Kidney (tissue), 14 donors: ENCODE measurements around the gene HAO2. TPM values are rescaled to one million over a fixed set of nuclear protein-coding genes. Genes with fewer than 3 reads are reported as not detected.
"Not testable (repeated sequence)": the region's sequence is repeated elsewhere in the genome, so short reads cannot be mapped to it uniquely, and the experiment has no call there.

Experiments
- DNase-seq, 5 donors: peaks; one replicate each; pipeline ENCODE4 v3.0.0-alpha.2; 2013 to 2020
- FAIRE-seq: peaks from 2 replicates; lab custom pipeline; 2012; peaks lifted over from hg19 to GRCh38; lab: Jason Lieb, UNC
- H3K27ac ChIP-seq, 2 donors: one replicate each; pipeline ENCODE4 v1.7.0; 2013; ENCODE audit warnings: low read depth in 2 of 2, low read length in 2 of 2, inconsistent platforms in 1 of 2
- H3K27me3 ChIP-seq: one replicate; pipeline ENCODE4 v1.7.1; 2013; ENCODE audit warnings: low read length, inconsistent platforms; ENCODE audit not compliant: control insufficient read depth, insufficient read depth
- H3K36me3 ChIP-seq, 3 donors: one replicate each; pipeline versions ENCODE4 v1.7.0 to v1.7.1; 2013; ENCODE audit warnings: low read length in 3 of 3, control low read depth in 1 of 3, inconsistent platforms in 1 of 3; ENCODE audit not compliant: insufficient read depth in 3 of 3, control insufficient read depth in 2 of 3
- H3K4me1 ChIP-seq, 3 donors: one replicate each; pipeline versions ENCODE4 v1.7.0 to v1.7.1; 2013; ENCODE audit warnings: low read length in 3 of 3, inconsistent platforms in 1 of 3, low read depth in 1 of 3; ENCODE audit not compliant: control insufficient read depth in 2 of 3, insufficient read depth in 2 of 3
- H3K4me3 ChIP-seq, 3 donors: one replicate each; pipeline versions ENCODE4 v1.7.0 to v1.8.1; 2013; ENCODE audit warnings: low read length in 3 of 3, control low read depth in 1 of 3, inconsistent platforms in 1 of 3
- H3K9ac ChIP-seq, 3 donors: one replicate each; pipeline versions ENCODE4 v1.7.0 to v1.7.1; 2013; ENCODE audit warnings: low read length in 3 of 3, control low read depth in 1 of 3, inconsistent platforms in 1 of 3
- H3K9me3 ChIP-seq, 3 donors: one replicate each; pipeline versions ENCODE4 v1.7.0 to v1.7.1; 2013; ENCODE audit warnings: low read length in 3 of 3, control low read depth in 1 of 3, inconsistent platforms in 1 of 3; ENCODE audit not compliant: control insufficient read depth in 2 of 3, insufficient read depth in 1 of 3
- intact Hi-C: fragments of 100-400 bp; cut with DNase I; formaldehyde crosslinking; loops from one replicate; pipeline ENCODE4 v1.11.1; 2022
- polyA plus RNA-seq: library from polyadenylated mRNA; stranded (reverse); fragments of 350-450 nt; fragmentation: Illumina TruSeq; extraction: RNeasy Lipid Tissue Mini Kit (QIAGEN cat#74804); gene quantifications from one replicate; pipeline ENCODE4 v1.2.3, GENCODE V29; 2014; ENCODE audit warnings: low read depth, low replicate concordance; ENCODE audit not compliant: insufficient read depth
- total RNA-seq: library from RNA; stranded (reverse); fragmentation: NEBNext Ultra II Directional; extraction: Animal tissue kit (Norgen Biotek cat#: 25700); gene quantifications from one replicate; pipeline ENCODE4 v1.2.1, GENCODE V29; 2021
- TF ChIP-seq, protein P1 (sequence below): IDR thresholded peaks from 3 replicates; pipeline ENCODE4 v1.5.1; 2012; ENCODE audit warnings: mild to moderate bottlenecking, moderate library complexity, borderline replicate concordance; ENCODE audit not compliant: insufficient read depth; ENCODE audit errors: extremely low read depth
- donor health status: control.
- donor health status: control.
- donor health status: control.
- donor health status: control.
- donor health status: control.
- donor health status: DM: yes; HTN: yes; CAD: no.
- donor health status: Normal renal cell carcinoma (clear cell type).

Gene HAO2
- total and polyA plus RNA-seq, 2 donors from 2014 or later: 1.9 to 183 TPM

DNA sequence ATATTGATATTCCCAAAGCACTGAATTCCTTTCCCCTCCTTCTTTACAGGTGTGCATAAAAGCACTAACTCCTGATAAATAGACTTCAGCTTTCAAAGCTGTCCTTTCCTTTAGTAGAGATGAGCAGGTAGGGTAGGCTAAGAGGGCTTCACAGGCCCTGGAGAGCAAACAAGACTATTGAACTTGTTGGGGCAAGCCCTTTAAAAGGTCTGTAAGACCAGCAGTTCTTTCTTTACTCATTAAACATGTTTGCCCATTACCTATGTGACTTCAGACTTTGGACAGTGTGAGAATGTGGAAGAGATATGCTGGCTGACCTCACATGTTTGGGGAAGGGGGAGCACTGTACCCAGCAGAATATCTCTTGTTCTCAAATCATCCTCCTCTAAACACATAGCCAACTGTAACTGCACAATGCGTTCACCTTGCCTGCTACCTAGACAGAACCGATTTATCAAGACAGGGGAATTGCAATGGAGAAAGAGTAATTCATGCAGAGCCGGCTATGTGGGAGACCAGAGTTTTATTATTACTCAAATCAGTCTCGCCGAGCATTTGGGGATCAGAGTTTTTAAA, 27.1 kb upstream of the HAO2 start:
- Histone ChIP-seq H3K4me1 (peaks cover 0 to 9% (median 0%) of the 10 kb centered on the region in 3 donors), H3K36me3 (no peaks in the 10 kb centered on the region), H3K27ac (peak overlapping the region; percentile 52 to 59), H3K9ac (no peak overlapping the region), H3K27me3 (no peaks in the 10 kb centered on the region), H3K4me3 (no peak overlapping the region), H3K9me3 (no peaks in the 10 kb centered on the region)
- TF ChIP-seq, protein P1, sequence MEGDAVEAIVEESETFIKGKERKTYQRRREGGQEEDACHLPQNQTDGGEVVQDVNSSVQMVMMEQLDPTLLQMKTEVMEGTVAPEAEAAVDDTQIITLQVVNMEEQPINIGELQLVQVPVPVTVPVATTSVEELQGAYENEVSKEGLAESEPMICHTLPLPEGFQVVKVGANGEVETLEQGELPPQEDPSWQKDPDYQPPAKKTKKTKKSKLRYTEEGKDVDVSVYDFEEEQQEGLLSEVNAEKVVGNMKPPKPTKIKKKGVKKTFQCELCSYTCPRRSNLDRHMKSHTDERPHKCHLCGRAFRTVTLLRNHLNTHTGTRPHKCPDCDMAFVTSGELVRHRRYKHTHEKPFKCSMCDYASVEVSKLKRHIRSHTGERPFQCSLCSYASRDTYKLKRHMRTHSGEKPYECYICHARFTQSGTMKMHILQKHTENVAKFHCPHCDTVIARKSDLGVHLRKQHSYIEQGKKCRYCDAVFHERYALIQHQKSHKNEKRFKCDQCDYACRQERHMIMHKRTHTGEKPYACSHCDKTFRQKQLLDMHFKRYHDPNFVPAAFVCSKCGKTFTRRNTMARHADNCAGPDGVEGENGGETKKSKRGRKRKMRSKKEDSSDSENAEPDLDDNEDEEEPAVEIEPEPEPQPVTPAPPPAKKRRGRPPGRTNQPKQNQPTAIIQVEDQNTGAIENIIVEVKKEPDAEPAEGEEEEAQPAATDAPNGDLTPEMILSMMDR: no peak
- DNase-seq (no peak), FAIRE-seq (no peak)
- intact Hi-C loops: no loop called here

DNA sequence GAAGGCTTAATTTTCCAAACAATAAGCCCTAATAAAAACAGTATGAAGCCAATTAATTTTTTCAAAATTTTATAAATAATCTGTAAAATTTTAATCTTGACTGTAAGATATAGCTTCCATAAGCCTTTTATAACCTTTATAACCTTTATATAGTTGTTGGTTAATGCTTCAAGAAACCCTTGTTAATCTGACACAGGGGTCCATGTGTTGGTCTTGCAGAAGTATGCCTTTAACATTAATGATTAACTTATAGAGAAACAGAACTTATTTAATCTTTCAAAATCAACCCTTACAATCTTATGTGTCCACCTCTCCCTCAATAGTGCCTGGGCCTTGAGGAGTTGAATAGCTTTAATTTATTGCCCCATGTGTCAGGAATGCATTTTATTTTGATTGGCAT, 23.2 kb upstream of the HAO2 start:
- FAIRE-seq: no peak
- intact Hi-C loops: no loop called here
- no peak overlapping the region for H3K9ac ChIP-seq
- H3K27ac ChIP-seq: no peak overlapping the region
- H3K4me3 ChIP-seq: no peak overlapping the region
- H3K9me3 ChIP-seq: no peaks in the 10 kb centered on the region
- TF ChIP-seq, protein P1: no peak
- no peaks in the 10 kb centered on the region for H3K27me3 ChIP-seq
- no peak for DNase-seq
- no peaks in the 10 kb centered on the region for H3K36me3 ChIP-seq
- H3K4me1 ChIP-seq: peaks cover 0 to 7% (median 0%) of the 10 kb centered on the region in 3 donors

DNA sequence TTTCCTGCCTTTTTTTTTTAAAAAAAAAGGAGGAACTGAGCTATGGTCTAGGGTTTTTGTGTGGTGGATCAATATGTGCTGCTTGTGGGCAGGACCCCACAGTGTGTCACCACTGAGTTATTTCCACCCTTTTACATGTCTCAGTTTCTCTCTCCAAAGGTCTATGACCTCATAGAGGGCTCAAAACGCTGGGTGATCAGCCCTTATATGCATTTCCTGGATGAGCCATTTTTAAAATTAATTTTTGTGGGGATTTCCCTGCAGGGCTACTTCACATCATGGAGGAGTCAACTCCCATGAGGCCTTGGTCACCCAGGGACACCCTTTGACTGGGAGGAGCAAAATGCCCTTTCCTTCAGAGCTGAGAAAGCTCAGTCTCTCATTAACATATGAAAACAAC, 20.7 kb upstream of the HAO2 start:
- DNase-seq (no peak), FAIRE-seq (no peak)
- Histone ChIP-seq H3K9me3 (no peaks in the 10 kb centered on the region), H3K36me3 (no peaks in the 10 kb centered on the region), H3K4me1 (no peaks in the 10 kb centered on the region), H3K27me3 (no peaks in the 10 kb centered on the region), H3K27ac (no peak overlapping the region), H3K9ac (no peak overlapping the region), H3K4me3 (no peak overlapping the region)
- TF ChIP-seq, protein P1: no peak
- intact Hi-C loops: no loop called here

DNA sequence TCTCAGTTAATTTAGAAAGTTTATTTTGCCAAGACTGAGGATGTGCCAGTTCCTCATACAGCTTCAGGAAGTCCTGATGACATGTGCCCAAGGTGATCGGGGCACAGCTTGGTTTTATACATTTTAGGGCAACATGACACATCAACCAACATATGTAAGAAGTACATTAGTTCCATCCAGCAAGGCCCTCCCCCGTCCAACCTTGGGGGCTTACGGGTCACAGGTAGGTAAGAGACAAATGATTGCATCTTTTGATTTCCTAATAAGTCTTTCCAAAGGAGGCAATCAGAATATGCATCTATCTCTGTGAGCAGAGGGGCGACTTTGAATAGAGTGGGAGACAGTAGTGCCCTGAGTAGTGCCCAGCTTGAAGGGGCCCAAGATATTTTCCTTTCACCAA, 19.6 kb upstream of the HAO2 start:
- Histone ChIP-seq H3K4me1 (no peaks in the 10 kb centered on the region), H3K27ac (no peak overlapping the region), H3K36me3 (no peaks in the 10 kb centered on the region), H3K9me3 (no peaks in the 10 kb centered on the region), H3K9ac (no peak overlapping the region), H3K4me3 (no peak overlapping the region), H3K27me3 (no peaks in the 10 kb centered on the region)
- intact Hi-C loops: no loop called here
- DNase-seq (no peak), FAIRE-seq (no peak)
- TF ChIP-seq, protein P1: no peak

DNA sequence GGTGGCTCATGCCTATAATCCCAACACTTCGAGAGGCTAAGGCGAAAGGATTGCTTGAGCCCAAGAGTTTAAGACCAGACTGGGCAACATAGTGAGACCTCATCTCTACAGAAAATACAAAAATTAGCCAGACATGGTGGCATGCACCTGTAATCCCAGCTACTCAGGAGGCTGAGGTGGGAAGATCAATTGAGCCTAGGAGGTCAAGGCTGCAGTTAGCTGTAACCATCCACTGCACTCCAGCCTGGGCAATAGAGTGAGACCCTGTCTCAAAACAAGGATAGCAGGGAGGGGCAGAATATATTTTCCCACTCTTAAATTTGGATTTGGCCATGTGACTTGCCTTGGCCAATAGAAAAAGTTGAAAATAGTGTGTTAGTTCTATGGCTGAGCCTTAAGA, 17.7 kb upstream of the HAO2 start:
- H3K4me3 ChIP-seq, FAIRE-seq, H3K27ac ChIP-seq, H3K9ac ChIP-seq, DNase-seq, intact Hi-C loops, H3K36me3 ChIP-seq, H3K4me1 ChIP-seq, H3K9me3 ChIP-seq, H3K27me3 ChIP-seq: not testable (repeated sequence)
